SK-N-SH (cell line): ENCODE results near the gene THUMPD3. TPM values are rescaled to one million over a fixed set of nuclear protein-coding genes. Genes with fewer than 3 reads are reported as not detected.

Experiments used
- CTCF ChIA-PET: fragments of 300-600, 350-600 bp; formaldehyde crosslinking; extraction: SDS; loops from one replicate; lab custom pipeline; 2021; lab: Yijun Ruan, JAX
- POLR2A ChIA-PET: fragments of 350-600 bp; sonication (Branson Sonifier 250); formaldehyde crosslinking; extraction: SDS; loops from one replicate; lab custom pipeline; 2020; ENCODE audit warnings: antibody characterized with exemption, inconsistent platforms; lab: Yijun Ruan, JAX
- DNase-seq: peaks from one replicate; pipeline ENCODE4 v3.0.0; 2012
- H2AFZ ChIP-seq: fragments of 200-600 bp; sonication (generic); 2 replicates; pipeline ENCODE4 v1.8.1; 2016; ENCODE audit warnings: antibody characterized with exemption, mild to moderate bottlenecking, low read depth
- H3F3A ChIP-seq: fragments of 200-600 bp; sonication (generic); replicated peaks from 2 replicates; pipeline ENCODE3; 2016; ENCODE audit warnings: antibody characterized with exemption, mild to moderate bottlenecking; ENCODE audit not compliant: insufficient read depth
- H3K27ac ChIP-seq, 2 experiments: fragments of 200-500 bp in 1 of 2; fragments of 200-600 bp in 1 of 2; sonication (Bioruptor generic) in 1 of 2; sonication (generic), shearing (Covaris generic) in 1 of 2; 2 replicates each; pipeline versions ENCODE4 v1.5.1 to v1.6.1; 2014 to 2016; ENCODE audit warnings: low read depth in 2 of 2, inconsistent platforms in 1 of 2, low read length in 1 of 2, mild to moderate bottlenecking in 1 of 2, mixed read lengths in 1 of 2
- H3K27me3 ChIP-seq: fragments of 200-600 bp; sonication (generic), shearing (Covaris generic); 2 replicates; pipeline ENCODE4 v1.6.1; 2016; ENCODE audit warnings: mixed run types; ENCODE audit not compliant: insufficient read depth
- H3K36me3 ChIP-seq, 2 experiments: fragments of 200-500 bp in 1 of 2; fragments of 200-600 bp in 1 of 2; sonication (Bioruptor generic) in 1 of 2; sonication (generic) in 1 of 2; replicated peaks in 1 of 2; 2 replicates each; pipeline versions ENCODE3 to v1.5.1; 2014 to 2016; ENCODE audit warnings: low read length in 1 of 2, mild to moderate bottlenecking in 1 of 2; ENCODE audit not compliant: insufficient read depth in 2 of 2, control insufficient read depth in 1 of 2
- H3K4me1 ChIP-seq, 2 experiments: fragments of 200-500 bp in 1 of 2; fragments of 200-600 bp in 1 of 2; sonication (Bioruptor generic) in 1 of 2; sonication (generic), shearing (Covaris generic) in 1 of 2; 2 replicates each; pipeline versions ENCODE4 v1.5.1 to v1.6.1; 2014 to 2016; ENCODE audit warnings: low read depth in 1 of 2, low read length in 1 of 2, mixed run types in 1 of 2; ENCODE audit not compliant: insufficient read depth in 2 of 2, control insufficient read depth in 1 of 2
- H3K4me2 ChIP-seq: fragments of 200-600 bp; sonication (generic), shearing (Covaris generic); 2 replicates; pipeline ENCODE4 v1.6.1; 2017; ENCODE audit warnings: mixed run types
- H3K4me3 ChIP-seq, 2 experiments: fragments of 200-500 bp in 1 of 2; fragments of 200-600 bp in 1 of 2; sonication (Bioruptor generic) in 1 of 2; sonication (generic), shearing (Covaris generic) in 1 of 2; 2 replicates each; pipeline versions ENCODE4 v1.5.1 to v1.8.1; 2014 to 2016; ENCODE audit warnings: low read depth in 2 of 2, inconsistent platforms in 1 of 2, low read length in 1 of 2, mild to moderate bottlenecking in 1 of 2, mixed read lengths in 1 of 2, moderate library complexity in 1 of 2
- H3K79me2 ChIP-seq: fragments of 200-600 bp; sonication (generic); 2 replicates; pipeline ENCODE4 v1.8.1; 2017; ENCODE audit warnings: mild to moderate bottlenecking; ENCODE audit not compliant: insufficient read depth
- H3K9ac ChIP-seq: fragments of 200-600 bp; sonication (generic); 2 replicates; pipeline ENCODE4 v1.6.1; 2017; ENCODE audit warnings: mixed run types
- H3K9me2 ChIP-seq: fragments of 200-600 bp; sonication (generic); 2 replicates; pipeline ENCODE4 v1.6.1; 2017; ENCODE audit warnings: mixed run types
- H3K9me3 ChIP-seq: fragments of 200-600 bp; sonication (generic); 2 replicates; pipeline ENCODE4 v1.6.1; 2017; ENCODE audit warnings: mixed run types, mild to moderate bottlenecking, moderate library complexity
- H4K20me1 ChIP-seq: fragments of 200-600 bp; sonication (generic); 2 replicates; pipeline ENCODE4 v1.6.1; 2017; ENCODE audit warnings: mild to moderate bottlenecking, mixed run types; ENCODE audit not compliant: insufficient read depth
- CHD2 ChIP-seq: fragments of 150-350 bp; IDR thresholded peaks from 2 replicates; pipeline ENCODE4 v1.6.1; 2018; ENCODE audit warnings: low read length; ENCODE audit not compliant: partially characterized antibody
- CTCF ChIP-seq: fragments of 200-600 bp; sonication (generic); IDR thresholded peaks from 2 replicates; pipeline ENCODE4 v1.6.1; 2017; ENCODE audit warnings: antibody characterized with exemption, mild to moderate bottlenecking, moderate library complexity
- EZH2phosphoT487 ChIP-seq: fragments of 200-600 bp; sonication (generic); IDR thresholded peaks from 2 replicates; pipeline ENCODE4 v1.6.1; 2017; ENCODE audit warnings: low read depth, mixed run types, mild to moderate bottlenecking, antibody characterized with exemption, moderate library complexity, borderline replicate concordance
- FOSL2 ChIP-seq: IDR thresholded peaks from 2 replicates; pipeline ENCODE4 v1.4.0; 2012; ENCODE audit warnings: low read depth, mild to moderate bottlenecking, moderate library complexity, borderline replicate concordance
- FOXJ3 ChIP-seq: sonication (generic); formaldehyde crosslinking; IDR thresholded peaks from 2 replicates; pipeline ENCODE4 v1.5.1; 2020; ENCODE audit warnings: mild to moderate bottlenecking, missing genetic modification reagents
- FOXM1 ChIP-seq: IDR thresholded peaks from 2 replicates; pipeline ENCODE4 v1.4.0; 2012; ENCODE audit warnings: low read depth, mild to moderate bottlenecking
- GABPA ChIP-seq: IDR thresholded peaks from 2 replicates; pipeline ENCODE4 v1.4.0; 2012; ENCODE audit warnings: low read depth, mild to moderate bottlenecking
- GATA2 ChIP-seq: sonication (generic); formaldehyde crosslinking; IDR thresholded peaks from 2 replicates; pipeline ENCODE4 v1.5.0; 2020; ENCODE audit warnings: mild to moderate bottlenecking, missing genetic modification reagents
- JUND ChIP-seq: IDR thresholded peaks from 2 replicates; pipeline ENCODE4 v1.4.0; 2012
- MAX ChIP-seq: IDR thresholded peaks from 2 replicates; pipeline ENCODE4 v1.4.0; 2012; ENCODE audit warnings: low read depth
- NFIC ChIP-seq: IDR thresholded peaks from 2 replicates; pipeline ENCODE4 v1.4.0; 2012; ENCODE audit warnings: borderline replicate concordance
- PBX3 ChIP-seq: IDR thresholded peaks from 2 replicates; pipeline ENCODE4; 2012
- POLR2AphosphoS5 ChIP-seq: IDR thresholded peaks from 2 replicates; pipeline ENCODE4 v1.6.1; 2012; ENCODE audit warnings: low read depth, low read length
- RAD21 ChIP-seq: IDR thresholded peaks from 2 replicates; pipeline ENCODE4 v1.6.1; 2012; ENCODE audit warnings: mild to moderate bottlenecking, low read length
- RFX5 ChIP-seq: IDR thresholded peaks from 2 replicates; pipeline ENCODE4 v1.6.1; 2012; ENCODE audit warnings: mild to moderate bottlenecking, improper control_type of control experiment, low read length
- SMC3 ChIP-seq: IDR thresholded peaks from 2 replicates; pipeline ENCODE4 v1.6.1; 2012; ENCODE audit warnings: low read depth, low read length, improper control_type of control experiment
- TAF1 ChIP-seq: IDR thresholded peaks from 2 replicates; pipeline ENCODE4 v1.6.1; 2012; ENCODE audit warnings: low read depth, mild to moderate bottlenecking, low read length, moderate library complexity, borderline replicate concordance
- USF1 ChIP-seq: IDR thresholded peaks from 2 replicates; pipeline ENCODE4 v1.4.0; 2012; ENCODE audit warnings: low read depth, borderline replicate concordance
- YY1 ChIP-seq: IDR thresholded peaks from 2 replicates; pipeline ENCODE4 v1.4.0; 2012; ENCODE audit warnings: low read depth, mild to moderate bottlenecking
- WGBS: methylation state at CpG from one replicate; pipeline ENCODE4 v1.1.6; 2017; ENCODE audit warnings: low lambda C conversion rate; 5-methylcytosine and 5-hydroxymethylcytosine counted together
- polyA plus RNA-seq, 3 experiments: library from polyadenylated mRNA; depleted of rRNA; stranded (reverse); fragments of >200 nt; gene quantifications; 2 replicates each; pipeline ENCODE4 v1.2.3, GENCODE V29; 2012
- TF ChIP-seq, protein P1 (sequence below): fragments of 150-350 bp; IDR thresholded peaks from 2 replicates; pipeline ENCODE4 v1.6.1; 2017; ENCODE audit warnings: antibody characterized with exemption, low read length, low read depth, borderline replicate concordance

Gene THUMPD3
- polyA plus RNA-seq, 1 of the 3 experiments (the other 2 are of a cell fraction): 27.1 TPM

DNA sequence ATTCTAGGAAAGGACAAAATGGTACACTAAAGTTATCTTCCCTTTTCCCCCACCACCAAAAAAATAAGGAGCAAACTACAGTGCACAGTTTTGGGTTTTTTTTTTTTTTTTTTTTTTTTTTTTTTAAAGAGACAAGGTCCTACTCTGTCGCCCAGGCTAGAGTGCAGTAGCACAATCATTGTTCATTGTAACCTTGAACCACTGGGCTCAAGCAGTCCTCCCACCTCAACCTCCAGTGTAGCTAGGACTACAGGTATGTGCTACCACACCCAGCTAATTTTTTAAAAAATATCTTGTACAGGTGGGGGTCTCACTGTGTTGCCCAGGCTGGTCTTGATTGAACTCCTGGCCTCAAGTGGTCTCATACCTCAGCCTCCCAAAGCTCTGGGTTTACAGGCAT is 49.4 kb downstream of the THUMPD3 start:
- TF ChIP-seq YY1 (no peak), RFX5 (no peak), RAD21 (no peak), FOXJ3 (CRISPR knock-in tag) (no peak), GABPA (no peak)
- H2AFZ ChIP-seq: no peak overlapping the region
- H3K4me3 ChIP-seq: no peak overlapping the region
- H3K9me2 ChIP-seq: no peaks in the 10 kb centered on the region
- peaks cover 100% of the 10 kb centered on the region for H4K20me1 ChIP-seq
- 96% methylated on average over 1 of the region's 1 CpG for WGBS
- ChIA-PET POLR2A (no interaction called here), CTCF (no interaction called here)
- peaks cover 24% of the 10 kb centered on the region for H3F3A ChIP-seq
- no peak overlapping the region for H3K9ac ChIP-seq
- no peaks in the 10 kb centered on the region for H3K9me3 ChIP-seq
- H3K79me2 ChIP-seq: peaks cover 100% of the 10 kb centered on the region
- H3K4me2 ChIP-seq: no peak overlapping the region
- no peak overlapping the region for H3K27ac ChIP-seq
- H3K36me3 ChIP-seq: peaks cover 6 to 34% of the 10 kb centered on the region in 2 experiments
- H3K27me3 ChIP-seq: no peaks in the 10 kb centered on the region
- H3K4me1 ChIP-seq: peaks cover 0 to 4% of the 10 kb centered on the region in 2 experiments; a peak in 2 of 4 replicates
- DNase-seq: no peak

GRCh38 chr3:9414826-9415225 is 52.0 kb downstream of the THUMPD3 start:
- POLR2A ChIA-PET: no interaction called here
- peaks cover 0 to 4% of the 10 kb centered on the region in 2 experiments; a peak in 2 of 4 replicates for H3K4me1 ChIP-seq
- H3K9me2 ChIP-seq: no peaks in the 10 kb centered on the region
- H3K27me3 ChIP-seq: no peaks in the 10 kb centered on the region
- no peak overlapping the region for H2AFZ ChIP-seq
- H3F3A ChIP-seq: peaks cover 23% of the 10 kb centered on the region
- H3K4me2 ChIP-seq: no peak overlapping the region
- DNase-seq: no peak
- H3K36me3 ChIP-seq: peaks cover 4 to 24% of the 10 kb centered on the region in 2 experiments
- TF ChIP-seq GABPA (no peak), NFIC (no peak), RFX5 (no peak), CHD2 (no peak), EZH2phosphoT487 (no peak), TAF1 (no peak), YY1 (no peak), CTCF (no peak), POLR2AphosphoS5 (no peak), RAD21 (no peak), FOSL2 (no peak), FOXM1 (no peak), SMC3 (no peak), JUND (no peak), MAX (no peak), PBX3 (no peak), USF1 (no peak), GATA2 (CRISPR knock-in tag) (no peak), FOXJ3 (CRISPR knock-in tag) (no peak)
- TF ChIP-seq, protein P1, sequence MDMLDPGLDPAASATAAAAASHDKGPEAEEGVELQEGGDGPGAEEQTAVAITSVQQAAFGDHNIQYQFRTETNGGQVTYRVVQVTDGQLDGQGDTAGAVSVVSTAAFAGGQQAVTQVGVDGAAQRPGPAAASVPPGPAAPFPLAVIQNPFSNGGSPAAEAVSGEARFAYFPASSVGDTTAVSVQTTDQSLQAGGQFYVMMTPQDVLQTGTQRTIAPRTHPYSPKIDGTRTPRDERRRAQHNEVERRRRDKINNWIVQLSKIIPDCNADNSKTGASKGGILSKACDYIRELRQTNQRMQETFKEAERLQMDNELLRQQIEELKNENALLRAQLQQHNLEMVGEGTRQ: no peak
- CTCF ChIA-PET: no interaction called here
- H3K4me3 ChIP-seq: no peak overlapping the region
- no peak overlapping the region for H3K9ac ChIP-seq
- H3K79me2 ChIP-seq: peaks cover 100% of the 10 kb centered on the region
- H3K27ac ChIP-seq: no peak overlapping the region
- peaks cover 99% of the 10 kb centered on the region for H4K20me1 ChIP-seq
- H3K9me3 ChIP-seq: no peaks in the 10 kb centered on the region
